Measurements from ENCODE around the gene CCDC38.

The CCDC38 gene

GRCh38 chr12:95877622-95878021 is 64.8 kb downstream of the CCDC38 start:
- no peak for DNase-seq
- Histone ChIP-seq H3K27me3 (no peaks in the 10 kb centered on the region), H3K36me3 (no peaks in the 10 kb centered on the region; the same call in 1 of the 2 replicates), H3K4me1 (no peaks in the 10 kb centered on the region), H3K4me3 (ENCODE audit: low read depth, low read length) (no peak overlapping the region), H3K9me3 (no peaks in the 10 kb centered on the region)
- TF ChIP-seq CTCF (IDR thresholded peaks at IDR 0.05; ENCODE audit: low read depth, low read length) = no peak

GRCh38 chr12:95874452-95874851 is 68.0 kb downstream of the CCDC38 start:
- H3K4me3 ChIP-seq (ENCODE audit: low read depth, low read length) = no peak overlapping the region
- no peaks in the 10 kb centered on the region for H3K9me3 ChIP-seq
- no peak for TF ChIP-seq CTCF (IDR thresholded peaks at IDR 0.05; ENCODE audit: low read depth, low read length)
- peaks cover 4% of the 10 kb centered on the region for H3K36me3 ChIP-seq
- no peak for DNase-seq
- no peaks in the 10 kb centered on the region for H3K4me1 ChIP-seq
- H3K27me3 ChIP-seq = no peaks in the 10 kb centered on the region

GRCh38 chr12:95870897-95871296 is 71.5 kb downstream of the CCDC38 start:
- no peak for DNase-seq
- TF ChIP-seq CTCF (IDR thresholded peaks at IDR 0.05; ENCODE audit: low read depth, low read length) = no peak
- Histone ChIP-seq H3K36me3 (peaks cover 28% of the 10 kb centered on the region), H3K4me1 (no peaks in the 10 kb centered on the region), H3K27me3 (no peaks in the 10 kb centered on the region), H3K9me3 (no peaks in the 10 kb centered on the region), H3K4me3 (ENCODE audit: low read depth, low read length) (no peak overlapping the region)

- Histone ChIP-seq H3K4me3 (ENCODE audit: low read depth, low read length) (no peak overlapping the region), H3K9me3 (no peaks in the 10 kb centered on the region; the same call in 1 of the 2 replicates), H3K27me3 (no peaks in the 10 kb centered on the region), H3K36me3 (peaks cover 66% of the 10 kb centered on the region), H3K4me1 (0 out of 2 replicates have a peak, but pooled peaks cover 2% of the 10 kb centered on the region)
- no peak for TF ChIP-seq CTCF (IDR thresholded peaks at IDR 0.05; ENCODE audit: low read depth, low read length)
- DNase-seq = no peak
Observed at GRCh38 chr12:95863337-95863736, 79.1 kb downstream of the CCDC38 start.

GRCh38 chr12:95862038-95862437 is 80.4 kb downstream of the CCDC38 start:
- 0 out of 2 replicates have a peak, but pooled peaks cover 2% of the 10 kb centered on the region for H3K4me1 ChIP-seq
- peaks cover 59% of the 10 kb centered on the region for H3K36me3 ChIP-seq
- DNase-seq = no peak
- TF ChIP-seq CTCF (IDR thresholded peaks at IDR 0.05; ENCODE audit: low read depth, low read length) = no peak
- H3K9me3 ChIP-seq = no peaks in the 10 kb centered on the region; the same call in 1 of the 2 replicates
- H3K4me3 ChIP-seq (ENCODE audit: low read depth, low read length) = no peak overlapping the region
- H3K27me3 ChIP-seq = no peaks in the 10 kb centered on the region

GRCh38 chr12:95859947-95860850 is 82.2 kb downstream of the CCDC38 start:
- DNase-seq = no peak
- peaks cover 47% of the 10 kb centered on the region for H3K36me3 ChIP-seq

More at GRCh38 chr12:95859947-95860850, 82.2 kb downstream of the CCDC38 start:
- H3K4me3 ChIP-seq (ENCODE audit: low read depth, low read length) = peak overlapping the region; percentile 97
- H3K4me1 ChIP-seq = 0 out of 2 replicates have a peak, but pooled peaks cover 2% of the 10 kb centered on the region
- TF ChIP-seq CTCF (IDR thresholded peaks at IDR 0.05; ENCODE audit: low read depth, low read length) = no peak
- H3K27me3 ChIP-seq = no peaks in the 10 kb centered on the region
- no peaks in the 10 kb centered on the region; the same call in 1 of the 2 replicates for H3K9me3 ChIP-seq

Data from BE2C (cell line).